Esophagus muscularis mucosa (tissue), 3 donors: ENCODE data around the gene MSI2.

Experiments used
- CTCF ChIP-seq, 3 experiments: fragments of 200-600 bp in 2 of 3; fragments of 450-650 bp in 1 of 3; sonication (generic) in 2 of 3; IDR thresholded peaks; one replicate each; pipeline ENCODE4 v1.5.1; 2017 to 2019; ENCODE audit warnings: antibody characterized with exemption in 3 of 3, mild to moderate bottlenecking in 2 of 3, moderate library complexity in 1 of 3
- POLR2A ChIP-seq: fragments of 450-650 bp; IDR thresholded peaks from one replicate; pipeline ENCODE4 v1.6.1; 2017; ENCODE audit warnings: antibody characterized with exemption, moderate library complexity, mild to moderate bottlenecking, low read depth

GRCh38 chr17:57508671-57509070 is 252.3 kb downstream of the MSI2 start:
- TF ChIP-seq CTCF (IDR thresholded peaks at IDR 0.05) (no peak), POLR2A (no peak)
